HG03432 (cell line): ENCODE data around the gene DPF3.

Experiments
- ATAC-seq: cut with Tn5 transposase; IDR thresholded peaks from one replicate; pipeline ENCODE4 v1.9.1; 2021; ENCODE audit warnings: mild to moderate bottlenecking, moderate library complexity; ENCODE audit not compliant: unreplicated experiment

Gene DPF3

GRCh38 chr14:72577521-72577920, 316.4 kb downstream of the DPF3 start:
- ATAC-seq = no peak

- ATAC-seq = no peak
Measured at GRCh38 chr14:72576258-72576657, 317.6 kb downstream of the DPF3 start.

GRCh38 chr14:72574715-72575114, 319.2 kb downstream of the DPF3 start:
- no peak for ATAC-seq

GRCh38 chr14:72573725-72574417, 320.0 kb downstream of the DPF3 start:
- no peak for ATAC-seq
